ENCODE measurements around the gene KCTD20. TPM values are rescaled to one million over a fixed set of nuclear protein-coding genes. Genes with fewer than 3 reads are reported as not detected.
"Not testable (repeated sequence)": the region's sequence is repeated elsewhere in the genome, so short reads cannot be mapped to it uniquely, and the experiment has no call there.

The KCTD20 gene
- total RNA-seq, 1 donor from 2014 or later: 55.2 TPM

DNA sequence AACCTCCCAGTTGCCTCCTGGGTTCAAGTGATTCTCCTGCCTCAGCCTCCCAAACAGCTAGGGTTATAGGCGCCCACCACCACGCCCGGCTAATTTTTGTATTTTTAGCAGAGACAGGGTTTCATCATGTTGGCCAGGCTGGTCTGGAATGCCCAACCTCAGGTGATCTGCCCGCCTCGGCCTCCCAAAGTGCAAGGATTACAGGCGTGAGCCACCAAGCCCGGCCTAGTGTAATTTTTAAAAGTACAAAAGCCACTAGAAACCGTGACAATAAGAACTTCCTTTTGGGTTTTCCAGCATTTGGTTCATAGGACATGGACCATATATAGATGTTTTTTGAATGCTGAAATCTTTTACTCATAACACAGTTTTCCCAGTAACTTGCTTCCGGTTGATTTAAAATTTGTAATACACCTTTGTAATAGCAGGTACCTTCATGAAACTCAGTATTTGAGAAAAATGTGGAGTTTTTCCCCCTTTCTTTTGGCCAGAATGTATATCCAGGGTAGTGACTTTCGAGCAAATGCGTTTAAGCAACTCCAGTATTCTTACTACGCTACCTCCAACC, 613 bp upstream of the KCTD20 start:
- DNase-seq (ENCODE audit: low read depth): no peak
- Histone ChIP-seq H3K27me3 (ENCODE audit: control insufficient read depth, insufficient read depth, low read length) (no peaks in the 10 kb centered on the region), H3K4me3 (ENCODE audit: low read depth, low read length) (peak overlapping the region; percentile 67), H3K36me3 (ENCODE audit: control insufficient read depth, insufficient read depth, low read length) (no peaks in the 10 kb centered on the region)
- TF ChIP-seq, protein P1, sequence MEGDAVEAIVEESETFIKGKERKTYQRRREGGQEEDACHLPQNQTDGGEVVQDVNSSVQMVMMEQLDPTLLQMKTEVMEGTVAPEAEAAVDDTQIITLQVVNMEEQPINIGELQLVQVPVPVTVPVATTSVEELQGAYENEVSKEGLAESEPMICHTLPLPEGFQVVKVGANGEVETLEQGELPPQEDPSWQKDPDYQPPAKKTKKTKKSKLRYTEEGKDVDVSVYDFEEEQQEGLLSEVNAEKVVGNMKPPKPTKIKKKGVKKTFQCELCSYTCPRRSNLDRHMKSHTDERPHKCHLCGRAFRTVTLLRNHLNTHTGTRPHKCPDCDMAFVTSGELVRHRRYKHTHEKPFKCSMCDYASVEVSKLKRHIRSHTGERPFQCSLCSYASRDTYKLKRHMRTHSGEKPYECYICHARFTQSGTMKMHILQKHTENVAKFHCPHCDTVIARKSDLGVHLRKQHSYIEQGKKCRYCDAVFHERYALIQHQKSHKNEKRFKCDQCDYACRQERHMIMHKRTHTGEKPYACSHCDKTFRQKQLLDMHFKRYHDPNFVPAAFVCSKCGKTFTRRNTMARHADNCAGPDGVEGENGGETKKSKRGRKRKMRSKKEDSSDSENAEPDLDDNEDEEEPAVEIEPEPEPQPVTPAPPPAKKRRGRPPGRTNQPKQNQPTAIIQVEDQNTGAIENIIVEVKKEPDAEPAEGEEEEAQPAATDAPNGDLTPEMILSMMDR (IDR thresholded peaks at IDR 0.05; ENCODE audit: insufficient read depth, low read length, poor library complexity, severe bottlenecking): no peak

DNA sequence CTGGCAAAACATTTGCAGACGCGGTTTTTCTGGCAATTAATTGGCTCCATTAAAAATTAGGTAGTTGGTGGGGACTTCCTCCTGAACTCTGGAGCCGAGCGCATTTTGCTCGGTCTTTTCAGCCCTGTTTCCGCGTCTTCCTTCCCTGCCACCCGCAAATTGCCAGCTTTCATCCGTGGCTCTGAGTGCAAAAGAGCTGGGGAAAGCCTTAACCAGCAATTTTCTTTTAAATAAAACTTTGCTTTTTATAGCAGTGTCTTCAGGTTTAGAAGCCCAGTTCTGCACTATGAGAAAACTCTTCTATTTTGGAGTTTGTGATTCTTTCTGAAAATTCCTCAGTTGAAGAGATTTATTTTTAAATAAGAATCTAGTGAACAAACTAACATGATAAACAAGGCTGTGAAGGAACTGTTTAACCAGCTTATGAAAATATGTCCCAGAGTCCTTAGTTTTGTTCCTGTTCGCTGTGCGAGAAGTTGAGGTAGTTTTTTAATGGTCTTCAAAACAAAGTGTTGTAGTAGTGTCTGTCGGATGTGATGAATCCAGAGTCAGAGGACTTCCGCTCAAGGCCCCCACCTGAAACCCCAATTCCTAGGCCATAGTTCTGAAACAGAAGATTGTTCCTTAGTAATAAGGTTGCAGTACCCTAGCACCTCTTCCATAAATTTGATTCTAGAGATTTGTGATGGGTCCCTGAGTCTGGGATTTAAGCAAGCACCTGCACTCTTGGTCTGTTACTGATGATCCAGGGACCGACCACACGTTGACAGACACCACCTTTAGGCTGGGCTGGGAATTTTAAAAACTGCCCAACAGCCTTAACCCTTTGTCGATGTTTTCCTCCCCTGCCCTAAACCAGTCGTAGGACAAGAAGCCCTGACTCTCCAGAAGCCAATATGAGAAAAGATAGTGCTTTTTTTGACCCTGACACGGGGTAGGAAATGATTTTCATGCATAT, 950 bp downstream of the KCTD20 start:
- no peaks in the 10 kb centered on the region for H3K36me3 ChIP-seq (ENCODE audit: control insufficient read depth, insufficient read depth, low read length)
- TF ChIP-seq, protein P1 (IDR thresholded peaks at IDR 0.05; ENCODE audit: insufficient read depth, low read length, poor library complexity, severe bottlenecking): peak; percentile 19
- DNase-seq (ENCODE audit: low read depth): no peak
- peak overlapping the region; percentile 67 for H3K4me3 ChIP-seq (ENCODE audit: low read depth, low read length)
- H3K27me3 ChIP-seq (ENCODE audit: control insufficient read depth, insufficient read depth, low read length): no peaks in the 10 kb centered on the region

DNA sequence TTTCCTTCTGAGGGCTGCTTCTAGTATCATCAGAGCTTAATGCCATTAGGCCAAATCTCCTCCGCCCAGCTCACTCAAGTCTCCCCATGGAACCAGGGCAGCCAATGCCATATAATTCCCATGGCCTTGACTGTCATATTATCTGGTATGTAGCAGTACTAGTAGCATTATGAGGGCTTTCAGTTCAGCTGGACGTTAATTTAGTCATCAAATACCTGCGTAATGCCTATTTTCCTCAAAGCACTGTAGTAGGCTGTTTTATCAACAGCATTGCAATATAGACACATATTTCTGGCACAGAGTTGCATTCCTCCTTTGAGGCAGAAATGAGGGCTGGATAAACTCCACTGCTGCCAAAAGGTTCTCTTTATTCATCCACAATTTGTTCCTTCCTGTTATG, 1.7 kb downstream of the KCTD20 start:
- DNase-seq (ENCODE audit: low read depth): no peak

DNA sequence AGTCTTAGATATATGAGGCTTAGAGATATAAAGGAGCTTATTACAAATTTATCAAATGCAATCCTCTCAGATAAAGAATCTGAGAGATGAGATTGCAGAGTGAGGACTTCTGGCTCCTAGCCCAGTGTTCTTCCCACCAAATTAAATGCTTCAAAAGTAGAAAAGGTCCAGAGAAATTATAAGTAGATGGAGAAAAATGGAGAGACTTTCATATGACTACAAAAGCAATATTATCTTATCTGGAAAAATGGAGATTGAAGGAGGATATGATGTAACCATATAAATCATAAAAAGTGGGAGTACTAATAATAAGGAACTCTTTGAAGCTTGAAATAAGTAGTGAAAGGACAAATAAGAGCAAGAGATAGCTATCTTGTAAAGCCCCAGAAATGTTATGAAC, 2.8 kb downstream of the KCTD20 start:
- TF ChIP-seq, protein P1 (IDR thresholded peaks at IDR 0.05; ENCODE audit: insufficient read depth, low read length, poor library complexity, severe bottlenecking): no peak
- Histone ChIP-seq H3K4me3 (ENCODE audit: low read depth, low read length) (no peak overlapping the region), H3K36me3 (ENCODE audit: control insufficient read depth, insufficient read depth, low read length) (no peaks in the 10 kb centered on the region), H3K27me3 (ENCODE audit: control insufficient read depth, insufficient read depth, low read length) (no peaks in the 10 kb centered on the region)
- no peak for DNase-seq (ENCODE audit: low read depth)

More for the DNA sequence above, 1.7 kb downstream of the KCTD20 start:
- no peaks in the 10 kb centered on the region for H3K36me3 ChIP-seq (ENCODE audit: control insufficient read depth, insufficient read depth, low read length)
- peak overlapping the region; percentile 67 for H3K4me3 ChIP-seq (ENCODE audit: low read depth, low read length)
- TF ChIP-seq, protein P1 (IDR thresholded peaks at IDR 0.05; ENCODE audit: insufficient read depth, low read length, poor library complexity, severe bottlenecking): no peak
- H3K27me3 ChIP-seq (ENCODE audit: control insufficient read depth, insufficient read depth, low read length): no peaks in the 10 kb centered on the region

DNA sequence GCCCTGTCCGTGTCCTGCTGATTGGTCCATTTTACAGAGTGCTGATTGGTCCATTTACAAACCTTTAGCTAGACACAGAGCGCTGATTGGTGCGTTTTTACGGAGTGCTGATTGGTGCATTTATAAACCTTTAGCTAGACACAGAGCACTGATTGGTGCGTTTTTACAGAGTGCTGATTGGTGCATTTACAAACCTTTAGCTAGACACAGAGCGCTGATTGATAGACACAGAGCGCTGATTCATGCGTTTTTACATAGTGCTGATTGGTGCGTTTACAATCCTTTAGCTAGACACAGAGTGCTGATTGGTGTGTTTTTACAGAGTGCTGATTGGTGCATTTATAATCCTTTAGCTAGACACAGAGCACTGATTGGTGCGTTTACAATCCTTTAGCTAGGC, 6.4 kb downstream of the KCTD20 start:
- not testable (repeated sequence) for H3K36me3 ChIP-seq (ENCODE audit: control insufficient read depth, insufficient read depth, low read length); H3K27me3 ChIP-seq (ENCODE audit: control insufficient read depth, insufficient read depth, low read length); H3K4me3 ChIP-seq (ENCODE audit: low read depth, low read length); DNase-seq (ENCODE audit: low read depth)

DNA sequence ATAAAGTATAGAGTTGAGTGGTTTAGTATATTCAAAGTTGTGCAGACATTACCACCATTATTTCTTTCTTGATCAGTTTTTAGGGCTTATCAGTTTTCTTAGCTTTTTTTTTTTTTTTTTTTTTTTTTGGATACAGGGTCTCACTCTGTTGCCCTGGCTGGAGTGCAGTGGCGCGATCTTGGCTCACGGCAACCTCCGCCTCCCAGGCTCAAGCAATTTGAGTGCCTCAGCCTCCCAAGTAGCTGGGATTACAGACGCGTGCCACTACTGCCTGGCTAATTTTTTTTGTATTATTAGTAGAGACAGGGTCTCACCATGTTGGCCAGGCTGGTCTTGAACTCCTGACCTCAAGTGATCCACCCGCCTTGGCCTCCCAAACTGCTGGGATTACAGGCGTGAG, 10.1 kb downstream of the KCTD20 start:
- not testable (repeated sequence) for H3K4me3 ChIP-seq (ENCODE audit: low read depth, low read length); DNase-seq (ENCODE audit: low read depth)

More for the DNA sequence above, 10.1 kb downstream of the KCTD20 start:
- H3K36me3 ChIP-seq (ENCODE audit: control insufficient read depth, insufficient read depth, low read length); H3K27me3 ChIP-seq (ENCODE audit: control insufficient read depth, insufficient read depth, low read length): not testable (repeated sequence)

All from kidney epithelial cell (primary cell).